ENCODE data around the gene CHPF.
A peak's percentile ranks its signal among the peaks of the same experiment; 100 is the strongest.

CHPF gene

DNA sequence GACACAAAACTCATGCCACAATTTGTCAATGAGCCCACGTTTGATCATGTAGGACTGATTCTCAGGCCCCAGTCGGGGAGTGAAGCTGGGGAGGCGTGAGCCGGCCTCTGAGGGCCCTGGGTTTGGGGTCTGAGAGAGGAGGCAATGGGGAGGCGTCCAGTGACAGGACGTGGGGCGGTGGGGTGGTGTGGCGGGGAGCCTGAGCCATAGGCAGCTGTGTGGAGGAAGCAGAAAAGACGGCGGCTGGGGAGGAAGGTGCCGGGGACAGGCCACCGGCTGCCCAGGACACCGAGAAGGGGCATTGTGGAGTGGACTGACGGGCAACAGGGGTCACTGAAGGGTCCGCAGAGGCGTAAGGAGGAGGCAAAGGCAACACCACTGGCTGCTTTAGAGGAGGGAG, 7.2 kb downstream of the CHPF start:
- Histone ChIP-seq H3K9ac (ENCODE audit: insufficient read length, low read depth) (peak overlapping the region; percentile 27), H3K27me3 (ENCODE audit: insufficient read depth, insufficient read length) (peaks cover 17% of the 10 kb centered on the region), H3K36me3 (ENCODE audit: insufficient read depth, insufficient read length, low read length) (peaks cover 26% of the 10 kb centered on the region), H3K4me1 (ENCODE audit: insufficient read depth, insufficient read length) (peaks cover 39% of the 10 kb centered on the region), H3K9me3 (ENCODE audit: insufficient read depth, low read length) (no peaks in the 10 kb centered on the region), H3K4me3 (ENCODE audit: insufficient read length, low read depth) (no peak overlapping the region)
- DNase-seq (ENCODE audit: low read depth, low spot score): no peak
- no peak for TF ChIP-seq ZNF274 (IDR thresholded peaks at IDR 0.05; ENCODE audit: low read depth, low read length)
- TF ChIP-seq SUZ12 (IDR thresholded peaks at IDR 0.05; ENCODE audit: extremely low read depth, insufficient read depth, insufficient read length): no peak
- TF ChIP-seq YY1 (IDR thresholded peaks at IDR 0.05; ENCODE audit: insufficient read depth, insufficient read length): no peak

DNA sequence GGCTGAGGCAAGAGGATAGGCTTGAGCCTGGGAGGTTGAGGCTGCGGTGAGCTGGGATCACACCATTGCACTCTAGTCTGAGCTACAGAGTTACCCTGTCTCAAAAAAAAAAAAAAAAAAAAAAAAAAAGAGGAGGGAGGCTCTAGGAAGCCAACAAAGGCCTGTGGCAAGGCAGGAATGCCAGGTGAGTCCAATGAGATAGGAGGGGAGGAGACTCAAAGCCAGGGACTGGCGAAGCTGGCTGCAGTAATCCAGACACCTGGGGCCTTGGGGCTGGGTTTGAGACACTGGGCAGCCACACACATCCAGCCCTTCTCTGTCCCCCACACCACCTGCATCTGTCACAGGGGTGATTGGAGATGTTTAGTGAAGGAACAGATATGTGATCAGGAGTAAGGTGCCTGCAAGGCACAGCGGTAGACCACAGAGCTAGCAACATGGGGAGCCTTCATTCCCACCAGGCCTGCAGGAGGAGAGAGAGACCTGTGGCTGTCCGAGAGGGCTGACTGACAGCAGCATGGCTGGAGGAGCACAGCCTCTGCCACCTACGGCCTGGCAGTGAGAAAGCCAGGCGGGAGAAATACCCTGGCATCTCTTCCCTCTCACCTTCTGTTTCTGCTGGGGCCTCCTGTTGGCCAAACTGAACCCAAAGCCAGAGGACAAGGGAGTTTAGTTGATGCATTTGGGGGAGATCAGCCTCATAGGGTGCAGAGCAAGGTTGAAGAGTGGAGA, 9.5 kb downstream of the CHPF start:
- H3K27me3 ChIP-seq (ENCODE audit: insufficient read depth, insufficient read length): peaks cover 39% of the 10 kb centered on the region
- peaks cover 47% of the 10 kb centered on the region for H3K4me1 ChIP-seq (ENCODE audit: insufficient read depth, insufficient read length)
- TF ChIP-seq SUZ12 (IDR thresholded peaks at IDR 0.05; ENCODE audit: extremely low read depth, insufficient read depth, insufficient read length) (no peak), YY1 (IDR thresholded peaks at IDR 0.05; ENCODE audit: insufficient read depth, insufficient read length) (no peak), ZNF274 (IDR thresholded peaks at IDR 0.05; ENCODE audit: low read depth, low read length) (no peak)
- no peak for DNase-seq (ENCODE audit: low read depth, low spot score)
- peaks cover 2% of the 10 kb centered on the region for H3K36me3 ChIP-seq (ENCODE audit: insufficient read depth, insufficient read length, low read length)
- H3K9ac ChIP-seq (ENCODE audit: insufficient read length, low read depth): no peak overlapping the region
- H3K4me3 ChIP-seq (ENCODE audit: insufficient read length, low read depth): no peak overlapping the region
- no peaks in the 10 kb centered on the region for H3K9me3 ChIP-seq (ENCODE audit: insufficient read depth, low read length)

DNA sequence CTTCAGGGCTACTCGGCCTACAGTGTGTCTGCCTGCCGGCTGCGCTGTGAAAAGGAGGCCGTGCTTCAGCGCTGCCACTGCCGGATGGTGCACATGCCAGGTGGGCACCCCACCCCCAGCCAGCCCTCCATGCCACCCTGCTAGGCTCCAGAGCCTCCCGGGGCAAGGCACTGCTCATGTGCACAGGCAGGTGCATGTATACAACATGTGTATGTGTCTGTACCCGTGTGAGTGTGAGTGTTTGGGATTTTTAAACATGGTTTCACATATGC, 11.3 kb downstream of the CHPF start:
- Histone ChIP-seq H3K9me3 (ENCODE audit: insufficient read depth, low read length) (no peaks in the 10 kb centered on the region), H3K27me3 (ENCODE audit: insufficient read depth, insufficient read length) (peaks cover 54% of the 10 kb centered on the region), H3K4me3 (ENCODE audit: insufficient read length, low read depth) (no peak overlapping the region), H3K4me1 (ENCODE audit: insufficient read depth, insufficient read length) (peaks cover 34% of the 10 kb centered on the region), H3K9ac (ENCODE audit: insufficient read length, low read depth) (peak overlapping the region; percentile 47), H3K36me3 (ENCODE audit: insufficient read depth, insufficient read length, low read length) (no peaks in the 10 kb centered on the region)
- TF ChIP-seq ZNF274 (IDR thresholded peaks at IDR 0.05; ENCODE audit: low read depth, low read length): no peak
- TF ChIP-seq SUZ12 (IDR thresholded peaks at IDR 0.05; ENCODE audit: extremely low read depth, insufficient read depth, insufficient read length): no peak
- TF ChIP-seq YY1 (IDR thresholded peaks at IDR 0.05; ENCODE audit: insufficient read depth, insufficient read length): no peak
- DNase-seq (ENCODE audit: low read depth, low spot score): no peak

DNA sequence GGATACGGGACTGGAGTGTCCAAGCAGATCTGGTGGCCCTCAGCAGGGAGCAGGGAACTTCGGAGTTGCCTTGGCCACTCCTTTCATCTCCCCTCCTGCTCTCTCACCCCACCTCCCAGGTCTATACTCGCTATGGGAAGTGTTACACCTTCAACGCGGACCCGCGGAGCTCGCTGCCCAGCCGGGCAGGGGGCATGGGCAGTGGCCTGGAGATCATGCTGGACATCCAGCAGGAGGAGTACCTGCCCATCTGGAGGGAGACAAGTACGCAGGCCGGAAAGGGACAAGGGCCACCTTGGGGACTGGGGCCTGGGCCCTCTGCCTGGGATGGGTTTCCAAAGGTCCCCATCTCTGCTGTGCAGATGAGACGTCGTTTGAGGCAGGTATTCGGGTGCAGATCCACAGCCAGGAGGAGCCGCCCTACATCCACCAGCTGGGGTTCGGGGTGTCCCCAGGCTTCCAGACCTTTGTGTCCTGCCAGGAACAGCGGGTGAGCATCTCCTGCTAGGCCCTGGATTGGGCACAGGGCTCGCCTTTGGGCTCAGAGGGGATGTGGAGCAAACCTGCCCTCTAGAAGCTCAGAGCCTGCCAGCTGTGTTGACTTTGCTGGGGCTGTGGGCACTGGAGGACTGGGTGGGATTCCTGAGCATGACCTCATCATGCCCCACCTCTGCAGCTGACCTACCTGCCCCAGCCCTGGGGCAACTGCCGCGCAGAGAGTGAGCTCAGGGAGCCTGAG, 11.8 kb downstream of the CHPF start:
- Histone ChIP-seq H3K4me3 (ENCODE audit: insufficient read length, low read depth) (no peak overlapping the region), H3K36me3 (ENCODE audit: insufficient read depth, insufficient read length, low read length) (no peaks in the 10 kb centered on the region), H3K27me3 (ENCODE audit: insufficient read depth, insufficient read length) (peaks cover 59% of the 10 kb centered on the region), H3K9ac (ENCODE audit: insufficient read length, low read depth) (peak overlapping the region; percentile 47), H3K4me1 (ENCODE audit: insufficient read depth, insufficient read length) (peaks cover 34% of the 10 kb centered on the region), H3K9me3 (ENCODE audit: insufficient read depth, low read length) (no peaks in the 10 kb centered on the region)
- no peak for DNase-seq (ENCODE audit: low read depth, low spot score)
- TF ChIP-seq YY1 (IDR thresholded peaks at IDR 0.05; ENCODE audit: insufficient read depth, insufficient read length) (no peak), ZNF274 (IDR thresholded peaks at IDR 0.05; ENCODE audit: low read depth, low read length) (no peak), SUZ12 (IDR thresholded peaks at IDR 0.05; ENCODE audit: extremely low read depth, insufficient read depth, insufficient read length) (no peak)

DNA sequence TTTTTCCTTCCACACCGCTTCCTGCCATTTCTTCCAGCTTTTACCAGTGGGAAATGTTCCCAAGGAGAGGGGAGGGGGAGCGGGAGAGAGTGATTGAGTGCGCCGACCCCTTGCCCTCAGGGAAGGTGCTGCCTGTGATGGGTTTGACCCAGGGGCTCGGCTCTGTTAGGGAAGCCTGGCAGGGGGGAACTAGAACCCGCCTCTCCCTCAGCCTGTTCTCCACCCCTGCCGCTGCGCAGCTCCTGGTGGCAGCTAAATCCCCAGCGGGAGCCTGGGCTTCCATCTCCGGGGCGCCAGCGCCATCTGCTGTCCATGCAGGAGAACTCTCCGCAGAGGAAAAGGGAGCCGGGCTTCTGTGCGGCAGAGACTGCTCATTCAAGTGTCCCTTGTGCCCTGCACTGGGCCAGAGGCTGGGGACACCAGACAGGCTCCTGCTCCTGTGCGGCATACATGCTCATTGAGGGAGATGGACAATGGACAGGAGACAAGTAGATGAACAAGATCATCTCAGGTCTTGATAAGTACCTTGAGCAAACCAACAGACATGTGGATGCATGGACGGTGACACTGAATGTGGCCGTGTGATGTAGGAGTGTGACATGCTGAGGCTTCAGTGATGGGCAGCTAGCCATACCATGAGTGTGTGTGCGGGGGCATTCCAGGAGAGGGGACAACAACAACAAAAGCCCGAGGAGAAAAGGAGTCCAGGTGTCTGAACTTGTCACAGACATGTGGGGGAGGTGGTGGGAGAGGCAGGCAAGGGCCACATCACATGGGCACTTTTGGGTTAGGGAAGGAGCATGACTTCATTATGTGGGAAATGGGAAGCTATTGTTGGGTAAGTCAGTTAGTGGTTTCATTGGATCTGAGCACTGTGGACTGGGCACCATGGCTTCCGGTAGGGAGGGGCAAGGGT, 13.3 kb downstream of the CHPF start:
- peak overlapping the region; percentile 57 for H3K9ac ChIP-seq (ENCODE audit: insufficient read length, low read depth)

DNA sequence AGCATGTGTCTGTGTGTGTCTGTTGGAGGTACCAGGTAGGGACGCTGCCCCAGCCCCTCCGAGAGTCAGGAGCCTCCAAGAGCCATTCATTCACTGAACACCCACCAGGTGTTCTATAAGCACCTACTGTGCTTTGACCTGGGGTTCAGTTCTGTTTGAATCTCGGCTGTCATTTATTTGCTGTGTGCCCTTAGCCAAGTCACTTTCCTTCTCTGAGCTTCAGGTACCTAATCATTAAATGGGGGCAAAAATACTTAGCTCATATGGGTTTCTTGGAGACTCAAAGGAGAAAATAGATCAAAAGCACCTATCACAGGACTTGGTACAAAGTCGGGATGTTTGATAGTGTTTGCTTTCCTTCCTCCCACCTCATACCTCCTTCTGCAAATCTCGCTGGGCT, 16.1 kb downstream of the CHPF start:
- no peak for DNase-seq (ENCODE audit: low read depth, low spot score)
- Histone ChIP-seq H3K4me1 (ENCODE audit: insufficient read depth, insufficient read length) (peaks cover 34% of the 10 kb centered on the region), H3K4me3 (ENCODE audit: insufficient read length, low read depth) (no peak overlapping the region), H3K36me3 (ENCODE audit: insufficient read depth, insufficient read length, low read length) (no peaks in the 10 kb centered on the region), H3K9me3 (ENCODE audit: insufficient read depth, low read length) (no peaks in the 10 kb centered on the region), H3K27me3 (ENCODE audit: insufficient read depth, insufficient read length) (peaks cover 67% of the 10 kb centered on the region), H3K9ac (ENCODE audit: insufficient read length, low read depth) (no peak overlapping the region)
- TF ChIP-seq YY1 (IDR thresholded peaks at IDR 0.05; ENCODE audit: insufficient read depth, insufficient read length) (no peak), ZNF274 (IDR thresholded peaks at IDR 0.05; ENCODE audit: low read depth, low read length) (no peak), SUZ12 (IDR thresholded peaks at IDR 0.05; ENCODE audit: extremely low read depth, insufficient read depth, insufficient read length) (no peak)

More for the DNA sequence above, 13.3 kb downstream of the CHPF start:
- Histone ChIP-seq H3K9me3 (ENCODE audit: insufficient read depth, low read length) (no peaks in the 10 kb centered on the region), H3K4me1 (ENCODE audit: insufficient read depth, insufficient read length) (peaks cover 36% of the 10 kb centered on the region), H3K4me3 (ENCODE audit: insufficient read length, low read depth) (no peak overlapping the region), H3K36me3 (ENCODE audit: insufficient read depth, insufficient read length, low read length) (no peaks in the 10 kb centered on the region), H3K27me3 (ENCODE audit: insufficient read depth, insufficient read length) (peaks cover 68% of the 10 kb centered on the region)
- DNase-seq (ENCODE audit: low read depth, low spot score): peak; percentile 81
- TF ChIP-seq SUZ12 (IDR thresholded peaks at IDR 0.05; ENCODE audit: extremely low read depth, insufficient read depth, insufficient read length) (no peak), YY1 (IDR thresholded peaks at IDR 0.05; ENCODE audit: insufficient read depth, insufficient read length) (no peak), ZNF274 (IDR thresholded peaks at IDR 0.05; ENCODE audit: low read depth, low read length) (no peak)

DNA sequence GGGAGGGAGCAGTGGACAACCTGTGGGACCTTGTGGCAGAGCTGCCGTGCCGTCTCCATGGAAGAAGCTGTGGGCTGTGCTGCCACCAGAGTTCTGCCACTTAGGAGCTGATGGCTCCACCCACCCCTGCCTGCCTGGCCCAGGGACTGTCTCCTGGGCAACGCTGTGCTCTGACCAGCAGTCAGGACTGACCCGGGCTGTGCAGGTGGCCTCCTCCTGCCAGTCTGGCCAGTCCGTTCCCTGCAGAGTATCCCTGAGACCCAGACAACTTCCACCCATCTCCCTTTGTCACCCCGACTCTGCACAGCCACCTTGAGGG, 16.6 kb downstream of the CHPF start:
- H3K27me3 ChIP-seq (ENCODE audit: insufficient read depth, insufficient read length): peaks cover 63% of the 10 kb centered on the region
- H3K36me3 ChIP-seq (ENCODE audit: insufficient read depth, insufficient read length, low read length): no peaks in the 10 kb centered on the region
- TF ChIP-seq ZNF274 (IDR thresholded peaks at IDR 0.05; ENCODE audit: low read depth, low read length) (no peak), SUZ12 (IDR thresholded peaks at IDR 0.05; ENCODE audit: extremely low read depth, insufficient read depth, insufficient read length) (no peak), YY1 (IDR thresholded peaks at IDR 0.05; ENCODE audit: insufficient read depth, insufficient read length) (no peak)
- DNase-seq (ENCODE audit: low read depth, low spot score): no peak
- H3K9me3 ChIP-seq (ENCODE audit: insufficient read depth, low read length): no peaks in the 10 kb centered on the region
- no peak overlapping the region for H3K9ac ChIP-seq (ENCODE audit: insufficient read length, low read depth)
- H3K4me3 ChIP-seq (ENCODE audit: insufficient read length, low read depth): no peak overlapping the region
- H3K4me1 ChIP-seq (ENCODE audit: insufficient read depth, insufficient read length): peaks cover 30% of the 10 kb centered on the region
